Dermis blood vessel endothelial cell (primary cell): ENCODE data around the gene KRTAP9-6. TPM values are rescaled to one million over a fixed set of nuclear protein-coding genes. Genes with fewer than 3 reads are reported as not detected.

Experiments used
- total RNA-seq: library from RNA; depleted of rRNA; stranded (reverse); fragments of >200 nt; gene quantifications from 2 replicates; pipeline ENCODE4 v1.2.3, GENCODE V29; 2014

The KRTAP9-6 gene
- total RNA-seq, 1 donor from 2014 or later: not detected

Other genes starting within 250 kb of the KRTAP9-6 start
- gene KRTAP1-5, start 238.2 kb upstream of the KRTAP9-6 start, total RNA-seq: not detected in 2 replicates
- gene KRTAP1-4, start 235.2 kb upstream of the KRTAP9-6 start, total RNA-seq: not detected in 2 replicates
- gene KRTAP1-3, start 230.5 kb upstream of the KRTAP9-6 start, total RNA-seq: not detected in 2 replicates
- not detected in 2 replicates for gene KRTAP1-1, start 223.9 kb upstream of the KRTAP9-6 start, total RNA-seq
- gene KRTAP2-1, start 218.1 kb upstream of the KRTAP9-6 start, total RNA-seq: not detected in 2 replicates
- gene KRTAP2-2, start 210.1 kb upstream of the KRTAP9-6 start, total RNA-seq: not detected in 2 replicates
- gene KRTAP2-3, start 205.3 kb upstream of the KRTAP9-6 start, total RNA-seq: not detected in 2 replicates
- not detected in 2 replicates for gene KRTAP2-4, start 199.5 kb upstream of the KRTAP9-6 start, total RNA-seq
- gene KRTAP4-7, start 181.2 kb upstream of the KRTAP9-6 start, total RNA-seq: not detected in 2 replicates
- gene KRTAP4-8, start 167.2 kb upstream of the KRTAP9-6 start, total RNA-seq: not detected in 2 replicates
- not detected in 2 replicates for gene KRTAP4-16, start 163.2 kb upstream of the KRTAP9-6 start, total RNA-seq
- gene KRTAP4-9, start 160.0 kb upstream of the KRTAP9-6 start, total RNA-seq: not detected in 2 replicates
- gene KRTAP4-11, start 147.0 kb upstream of the KRTAP9-6 start, total RNA-seq: not detected in 2 replicates
- gene KRTAP4-12, start 141.2 kb upstream of the KRTAP9-6 start, total RNA-seq: not detected in 2 replicates
- gene KRTAP4-6, start 124.8 kb upstream of the KRTAP9-6 start, total RNA-seq: 0.19 TPM in 1 of 2 replicates, not detected in the other
- gene KRTAP4-5, start 115.6 kb upstream of the KRTAP9-6 start, total RNA-seq: not detected in 2 replicates
- gene KRTAP4-4, start 104.6 kb upstream of the KRTAP9-6 start, total RNA-seq: not detected in 2 replicates
- not detected in 2 replicates for gene KRTAP4-3, start 97.2 kb upstream of the KRTAP9-6 start, total RNA-seq
- not detected in 2 replicates for gene KRTAP4-2, start 87.2 kb upstream of the KRTAP9-6 start, total RNA-seq
- gene KRTAP4-1, start 80.5 kb upstream of the KRTAP9-6 start, total RNA-seq: not detected in 2 replicates
- gene KRTAP9-1, start 75.5 kb upstream of the KRTAP9-6 start, total RNA-seq: not detected in 2 replicates
- gene KRTAP9-2, start 38.7 kb upstream of the KRTAP9-6 start, total RNA-seq: not detected in 2 replicates
- gene KRTAP9-3, start 32.9 kb upstream of the KRTAP9-6 start, total RNA-seq: not detected in 2 replicates
- not detected in 2 replicates for gene KRTAP9-8, start 27.4 kb upstream of the KRTAP9-6 start, total RNA-seq
- not detected in 2 replicates for gene KRTAP9-4, start 15.7 kb upstream of the KRTAP9-6 start, total RNA-seq
- not detected in 2 replicates for gene KRTAP9-9, start 10.0 kb upstream of the KRTAP9-6 start, total RNA-seq
- not detected in 2 replicates for gene KRTAP9-7, start 10.3 kb downstream of the KRTAP9-6 start, total RNA-seq
- not detected in 2 replicates for gene KRTAP29-1, start 37.5 kb downstream of the KRTAP9-6 start, total RNA-seq
- gene KRTAP16-1, start 43.9 kb downstream of the KRTAP9-6 start, total RNA-seq: 0.05 TPM in 1 of 2 replicates, not detected in the other
- not detected in 2 replicates for gene KRTAP17-1, start 50.3 kb downstream of the KRTAP9-6 start, total RNA-seq
- not detected in 2 replicates for gene KRT33A, start 85.5 kb downstream of the KRTAP9-6 start, total RNA-seq
- not detected in 2 replicates for gene KRT33B, start 104.4 kb downstream of the KRTAP9-6 start, total RNA-seq
- 0.51 TPM in 1 of 2 replicates, not detected in the other for gene KRT34, start 116.9 kb downstream of the KRTAP9-6 start, total RNA-seq
- not detected in 2 replicates for gene KRT31, start 132.2 kb downstream of the KRTAP9-6 start, total RNA-seq
- not detected in 2 replicates for gene KRT37, start 159.2 kb downstream of the KRTAP9-6 start, total RNA-seq
- gene KRT38, start 175.6 kb downstream of the KRTAP9-6 start, total RNA-seq: not detected in 2 replicates
- gene KRT32, start 202.0 kb downstream of the KRTAP9-6 start, total RNA-seq: not detected in 2 replicates
- gene KRT35, start 215.8 kb downstream of the KRTAP9-6 start, total RNA-seq: not detected in 2 replicates
- 0.14 and 0.17 TPM in 2 replicates for gene KRT36, start 224.5 kb downstream of the KRTAP9-6 start, total RNA-seq
- not detected in 2 replicates for gene KRT13, start 240.2 kb downstream of the KRTAP9-6 start, total RNA-seq